ENCODE data around the gene DMXL1. TPM values are rescaled to one million over a fixed set of nuclear protein-coding genes. Genes with fewer than 3 reads are reported as not detected.

DMXL1 gene
- total RNA-seq, 3 donors from 2014 or later: 53.1 to 91.2 (median 60.3) TPM

- Histone ChIP-seq H3K9me3 (no peaks in the 10 kb centered on the region), H3K27me3 (no peaks in the 10 kb centered on the region), H3K4me3 (no peak overlapping the region), H3K4me1 (peaks cover 0 to 4% of the 10 kb centered on the region in 2 donors), H3K27ac (no peak overlapping the region), H3K36me3 (no peaks in the 10 kb centered on the region)
- TF ChIP-seq CTCF (IDR thresholded peaks at IDR 0.05): no peak
- no peak for TF ChIP-seq POLR2AphosphoS5 (IDR thresholded peaks at IDR 0.05)
- no peak for TF ChIP-seq POLR2A (IDR thresholded peaks at IDR 0.05)
- intact Hi-C loops (cut with DNase I; ENCODE audit: low total_unique reads): no loop called here
- DNase-seq (ENCODE audit: low spot score in 2 of 2): no peak
Observed at GRCh38 chr5:119080936-119081335, 10.0 kb downstream of the DMXL1 start.

DNA sequence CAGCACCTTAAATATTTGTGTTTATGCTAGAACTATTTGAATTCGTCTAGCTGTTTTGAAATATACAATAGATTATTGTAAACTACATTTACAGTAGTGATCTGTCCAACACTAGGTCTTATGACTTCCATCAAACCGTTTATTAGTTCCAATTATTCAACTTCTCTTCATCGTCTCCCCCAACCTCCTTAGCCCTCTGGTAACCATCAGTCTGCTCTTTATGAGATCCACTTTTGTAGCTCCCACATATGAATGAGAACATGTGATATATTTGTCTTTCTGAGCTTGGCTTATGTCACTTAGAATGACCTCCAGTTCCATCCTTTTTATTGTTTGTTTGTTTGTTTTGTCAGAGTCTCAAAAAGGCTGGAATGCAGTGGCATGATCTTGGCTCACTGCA is 11.8 kb downstream of the DMXL1 start:
- H3K4me1 ChIP-seq: peaks cover 0 to 4% of the 10 kb centered on the region in 2 donors
- no peaks in the 10 kb centered on the region for H3K27me3 ChIP-seq
- H3K36me3 ChIP-seq: no peaks in the 10 kb centered on the region
- no peak overlapping the region for H3K27ac ChIP-seq
- intact Hi-C loops (cut with DNase I; ENCODE audit: low total_unique reads): no loop called here
- TF ChIP-seq CTCF (IDR thresholded peaks at IDR 0.05) (no peak), POLR2AphosphoS5 (IDR thresholded peaks at IDR 0.05) (no peak), POLR2A (IDR thresholded peaks at IDR 0.05) (no peak)
- no peak for DNase-seq (ENCODE audit: low spot score in 2 of 2)
- peaks cover 0 to 4% of the 10 kb centered on the region in 2 donors for H3K9me3 ChIP-seq
- H3K4me3 ChIP-seq: no peak overlapping the region

DNA sequence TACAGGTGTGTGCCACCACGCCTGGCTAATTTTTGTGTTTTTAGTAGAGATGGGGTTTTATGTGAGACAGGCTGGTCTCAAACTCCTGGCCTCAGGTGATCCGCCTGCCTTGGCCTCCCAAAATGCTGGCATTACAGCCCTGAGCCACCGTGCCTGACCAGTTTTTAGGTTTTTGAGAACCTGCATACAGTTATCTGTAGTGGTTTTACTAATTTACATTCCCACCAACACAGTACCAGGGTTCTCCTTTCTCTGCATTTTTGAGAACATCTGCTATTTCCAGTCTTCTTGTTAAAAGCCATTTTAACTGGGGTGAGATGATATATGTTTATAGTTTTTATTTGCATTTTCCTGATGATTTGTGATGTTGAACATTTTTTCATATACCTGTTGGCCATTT is 12.8 kb downstream of the DMXL1 start:
- Histone ChIP-seq H3K27ac (no peak overlapping the region), H3K36me3 (no peaks in the 10 kb centered on the region), H3K27me3 (no peaks in the 10 kb centered on the region), H3K9me3 (peaks cover 0 to 4% of the 10 kb centered on the region in 2 donors), H3K4me3 (no peak overlapping the region), H3K4me1 (peaks cover 0 to 4% of the 10 kb centered on the region in 2 donors)
- intact Hi-C loops (cut with DNase I; ENCODE audit: low total_unique reads): no loop called here
- DNase-seq (ENCODE audit: low spot score in 2 of 2): no peak
- no peak for TF ChIP-seq POLR2AphosphoS5 (IDR thresholded peaks at IDR 0.05)
- no peak for TF ChIP-seq CTCF (IDR thresholded peaks at IDR 0.05)
- no peak for TF ChIP-seq POLR2A (IDR thresholded peaks at IDR 0.05)

GRCh38 chr5:119088438-119088837 is 17.6 kb downstream of the DMXL1 start:
- no peak for DNase-seq (ENCODE audit: low spot score in 2 of 2)
- Histone ChIP-seq H3K4me1 (no peaks in the 10 kb centered on the region), H3K27me3 (no peaks in the 10 kb centered on the region), H3K4me3 (no peak overlapping the region), H3K36me3 (no peaks in the 10 kb centered on the region), H3K27ac (no peak overlapping the region), H3K9me3 (peaks cover 4 to 10% of the 10 kb centered on the region in 2 donors)
- no peak for TF ChIP-seq POLR2AphosphoS5 (IDR thresholded peaks at IDR 0.05)
- TF ChIP-seq CTCF (IDR thresholded peaks at IDR 0.05): no peak
- TF ChIP-seq POLR2A (IDR thresholded peaks at IDR 0.05): no peak
- intact Hi-C loops (cut with DNase I; ENCODE audit: low total_unique reads): no loop called here

GRCh38 chr5:119095611-119096010 is 24.7 kb downstream of the DMXL1 start:
- Histone ChIP-seq H3K36me3 (no peaks in the 10 kb centered on the region), H3K27ac (no peak overlapping the region), H3K27me3 (no peaks in the 10 kb centered on the region), H3K9me3 (peaks cover 0 to 4% of the 10 kb centered on the region in 2 donors), H3K4me1 (no peaks in the 10 kb centered on the region), H3K4me3 (no peak overlapping the region)
- DNase-seq (ENCODE audit: low spot score in 2 of 2): no peak
- TF ChIP-seq POLR2AphosphoS5 (IDR thresholded peaks at IDR 0.05) (no peak), CTCF (IDR thresholded peaks at IDR 0.05) (no peak), POLR2A (IDR thresholded peaks at IDR 0.05) (no peak)
- intact Hi-C loops (cut with DNase I; ENCODE audit: low total_unique reads): no loop called here

All from breast epithelium (tissue), 4 donors.